Colon (tissue), 2 donors: ENCODE results near the gene YPEL1.
"Not testable (repeated sequence)": the region's sequence is repeated elsewhere in the genome, so short reads cannot be mapped to it uniquely, and the experiment has no call there.

Source experiments
- FAIRE-seq: peaks from 2 replicates; lab custom pipeline; 2012; peaks lifted over from hg19 to GRCh38; lab: Jason Lieb, UNC
- donor health status: control.
- donor health status: control.

YPEL1 gene

GRCh38 chr22:21753374-21754111, 17.9 kb upstream of the YPEL1 start:
- no peak for FAIRE-seq

- FAIRE-seq: no peak
These were observed 16.7 kb upstream of the YPEL1 start for GRCh38 chr22:21752276-21752675.

- no peak for FAIRE-seq
These were observed 10.4 kb upstream of the YPEL1 start for GRCh38 chr22:21745948-21746347.

GRCh38 chr22:21744917-21745316, 9.3 kb upstream of the YPEL1 start:
- not testable (repeated sequence) for FAIRE-seq

GRCh38 chr22:21741790-21742189, 6.2 kb upstream of the YPEL1 start:
- FAIRE-seq: no peak

GRCh38 chr22:21741059-21741458, 5.5 kb upstream of the YPEL1 start:
- no peak for FAIRE-seq

- no peak for FAIRE-seq
These were observed 4.3 kb upstream of the YPEL1 start for GRCh38 chr22:21739828-21740377.

GRCh38 chr22:21738966-21739365, 3.4 kb upstream of the YPEL1 start:
- FAIRE-seq: no peak

GRCh38 chr22:21738081-21738480, 2.5 kb upstream of the YPEL1 start:
- FAIRE-seq: no peak

GRCh38 chr22:21736948-21737347, 1.4 kb upstream of the YPEL1 start:
- no peak for FAIRE-seq

GRCh38 chr22:21736084-21736642, 569 bp upstream of the YPEL1 start:
- FAIRE-seq: no peak

- no peak for FAIRE-seq
These were observed 924 bp downstream of the YPEL1 start for GRCh38 chr22:21734540-21735199.

- FAIRE-seq: no peak
These were observed 4.1 kb downstream of the YPEL1 start for GRCh38 chr22:21731503-21731902.

- FAIRE-seq: no peak
These were observed 4.9 kb downstream of the YPEL1 start for GRCh38 chr22:21730535-21731308.

GRCh38 chr22:21729184-21729583, 6.4 kb downstream of the YPEL1 start:
- not testable (repeated sequence) for FAIRE-seq

GRCh38 chr22:21728270-21728669, 7.3 kb downstream of the YPEL1 start:
- no peak for FAIRE-seq

GRCh38 chr22:21727768-21728167, 7.8 kb downstream of the YPEL1 start:
- FAIRE-seq: no peak

- no peak for FAIRE-seq
These were observed 8.4 kb downstream of the YPEL1 start for GRCh38 chr22:21727159-21727558.

- FAIRE-seq: no peak
These were observed 8.9 kb downstream of the YPEL1 start for GRCh38 chr22:21726650-21727049.

- FAIRE-seq: no peak
These were observed 9.5 kb downstream of the YPEL1 start for GRCh38 chr22:21725956-21726649.

- FAIRE-seq: not testable (repeated sequence)
These were observed 11.1 kb downstream of the YPEL1 start for GRCh38 chr22:21724496-21724895.
